Stomach smooth muscle (tissue), 2 donors: ENCODE measurements around the gene PDE6C.
"Not testable (repeated sequence)": the region's sequence is repeated elsewhere in the genome, so short reads cannot be mapped to it uniquely, and the experiment has no call there.

Source experiments
- H3K27ac ChIP-seq: one replicate; pipeline ENCODE4 v1.7.0; 2013; ENCODE audit warnings: mild to moderate bottlenecking, low read length, inconsistent platforms
- H3K27me3 ChIP-seq, 2 donors: one replicate each; pipeline ENCODE4 v1.7.0; 2013; ENCODE audit warnings: low read length in 2 of 2; ENCODE audit not compliant: insufficient read depth in 2 of 2, control insufficient read depth in 1 of 2
- H3K36me3 ChIP-seq, 2 donors: one replicate each; pipeline ENCODE4 v1.7.0; 2013; ENCODE audit warnings: low read length in 2 of 2; ENCODE audit not compliant: control insufficient read depth in 2 of 2, insufficient read depth in 2 of 2
- H3K4me1 ChIP-seq: one replicate; pipeline ENCODE4 v1.7.0; 2013; ENCODE audit warnings: low read length; ENCODE audit not compliant: control insufficient read depth, insufficient read depth
- H3K4me3 ChIP-seq, 2 donors: one replicate each; pipeline ENCODE4 v1.7.0; 2013; ENCODE audit warnings: low read length in 2 of 2
- H3K9ac ChIP-seq, 2 donors: one replicate each; pipeline ENCODE4 v1.7.0; 2013; ENCODE audit warnings: low read length in 2 of 2, mild to moderate bottlenecking in 1 of 2
- H3K9me3 ChIP-seq, 2 donors: one replicate each; pipeline ENCODE4 v1.7.0; 2013; ENCODE audit warnings: low read length in 2 of 2; ENCODE audit not compliant: control insufficient read depth in 2 of 2
- donor health status: healthy.
- donor health status: Pancreatic carcinoma.

The PDE6C gene

GRCh38 chr10:93672890-93673289 lies 60.6 kb downstream of the PDE6C start:
- H3K27me3 ChIP-seq = no peaks in the 10 kb centered on the region
- peaks cover 7 to 18% of the 10 kb centered on the region in 2 donors for H3K36me3 ChIP-seq
- H3K9me3 ChIP-seq = no peaks in the 10 kb centered on the region
- no peak overlapping the region for H3K9ac ChIP-seq
- no peak overlapping the region for H3K4me3 ChIP-seq
- no peak overlapping the region for H3K27ac ChIP-seq
- H3K4me1 ChIP-seq = no peaks in the 10 kb centered on the region

DNA sequence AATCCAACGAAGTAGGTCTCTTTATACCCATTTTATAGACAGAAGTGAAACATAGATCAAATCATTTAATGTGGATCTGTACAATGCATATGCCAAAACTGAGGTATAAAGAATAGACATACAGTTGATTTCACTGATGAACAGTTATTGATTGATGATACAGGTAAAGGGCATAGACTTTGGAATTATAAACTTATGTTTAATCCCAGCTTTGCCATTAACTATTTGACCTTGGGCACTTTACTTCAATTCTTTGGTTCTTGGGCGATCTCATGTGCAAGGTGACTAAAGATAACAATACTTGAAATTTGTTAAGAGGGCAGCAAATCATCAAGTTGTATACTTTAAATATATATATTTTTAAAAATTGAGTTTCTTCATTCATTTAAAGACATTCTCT lies 61.5 kb downstream of the PDE6C start:
- H3K4me3 ChIP-seq = no peak overlapping the region
- no peaks in the 10 kb centered on the region for H3K27me3 ChIP-seq
- no peak overlapping the region for H3K9ac ChIP-seq
- no peaks in the 10 kb centered on the region for H3K4me1 ChIP-seq
- H3K36me3 ChIP-seq = peaks cover 11 to 17% of the 10 kb centered on the region in 2 donors
- no peak overlapping the region for H3K27ac ChIP-seq
- no peaks in the 10 kb centered on the region for H3K9me3 ChIP-seq

- Histone ChIP-seq H3K36me3 (peaks cover 3 to 23% of the 10 kb centered on the region in 2 donors), H3K27me3 (no peaks in the 10 kb centered on the region), H3K9me3 (no peaks in the 10 kb centered on the region), H3K4me3 (no peak overlapping the region), H3K4me1 (no peaks in the 10 kb centered on the region), H3K27ac (no peak overlapping the region), H3K9ac (no peak overlapping the region)
These were observed 66.0 kb downstream of the PDE6C start for GRCh38 chr10:93678386-93678785.

DNA sequence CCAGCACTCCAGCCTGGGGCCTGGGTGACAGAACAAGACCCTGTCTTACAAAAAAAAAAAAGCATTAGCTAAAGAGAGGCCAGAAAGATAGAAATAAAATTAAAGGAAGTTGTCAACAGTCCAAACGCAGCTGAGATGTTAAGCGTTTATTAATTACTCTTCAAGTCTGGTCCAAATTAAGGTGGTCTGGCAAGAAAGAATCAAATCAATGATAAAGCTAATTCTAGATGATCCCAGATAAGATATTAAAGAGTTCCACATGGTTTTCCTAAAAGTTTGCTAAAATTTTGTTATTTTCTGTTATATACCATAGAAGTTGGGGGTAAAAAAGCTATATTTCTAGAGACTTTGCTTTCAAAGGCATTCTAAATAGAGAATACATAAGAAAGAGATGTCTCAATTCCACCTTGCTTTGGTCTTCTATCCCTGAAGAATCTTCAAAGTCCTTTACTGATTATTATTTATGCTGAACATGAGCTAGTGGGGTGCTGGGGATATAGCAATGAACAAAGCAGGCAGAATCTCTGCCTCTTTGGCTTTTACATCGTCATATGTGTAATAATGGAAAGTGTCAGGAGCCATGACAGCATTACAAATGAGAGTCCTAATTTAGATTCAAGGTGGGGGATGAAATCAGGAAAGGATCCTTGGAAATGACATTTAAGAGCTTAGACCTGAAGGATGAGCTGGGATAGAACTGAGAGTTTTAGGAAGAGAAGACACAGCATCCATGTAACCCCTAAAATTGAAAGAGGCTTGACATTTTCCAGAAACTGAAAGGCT lies 66.7 kb downstream of the PDE6C start:
- peaks cover 3 to 29% of the 10 kb centered on the region in 2 donors for H3K36me3 ChIP-seq
- no peak overlapping the region for H3K9ac ChIP-seq
- no peak overlapping the region for H3K27ac ChIP-seq
- no peak overlapping the region for H3K4me3 ChIP-seq
- no peaks in the 10 kb centered on the region for H3K4me1 ChIP-seq
- no peaks in the 10 kb centered on the region for H3K9me3 ChIP-seq
- H3K27me3 ChIP-seq = no peaks in the 10 kb centered on the region

DNA sequence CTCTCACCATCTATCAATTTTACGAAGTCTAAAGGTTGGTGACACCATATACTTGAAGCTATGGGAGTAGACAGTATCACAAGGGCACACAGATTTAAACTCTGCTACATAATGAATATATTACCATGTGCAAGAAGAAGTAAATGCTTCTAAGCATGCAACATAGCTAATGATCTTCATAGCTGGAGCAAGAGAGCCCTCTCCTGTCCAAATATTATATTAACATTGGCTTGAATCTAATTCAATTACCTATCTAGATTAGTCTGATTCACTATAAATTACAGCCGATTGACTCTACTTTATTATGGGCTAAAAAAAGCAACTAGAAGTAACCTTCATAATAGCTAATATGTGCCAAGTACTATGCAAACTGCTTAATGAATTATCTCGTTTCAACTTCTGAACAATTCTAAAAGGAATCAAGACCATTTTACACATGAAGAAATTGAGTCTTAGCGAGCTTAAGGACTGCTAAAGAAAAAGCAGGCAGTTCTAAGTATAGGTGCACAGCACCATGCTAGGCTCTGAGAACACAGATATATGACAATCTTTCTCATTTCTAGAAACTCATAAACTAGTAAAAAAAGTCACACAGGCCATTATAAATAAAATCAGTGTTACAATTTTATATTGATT lies 68.2 kb downstream of the PDE6C start:
- H3K9ac ChIP-seq = no peak overlapping the region
- no peaks in the 10 kb centered on the region for H3K4me1 ChIP-seq
- peaks cover 3 to 29% of the 10 kb centered on the region in 2 donors for H3K36me3 ChIP-seq
- H3K4me3 ChIP-seq = no peak overlapping the region
- no peaks in the 10 kb centered on the region for H3K9me3 ChIP-seq
- H3K27me3 ChIP-seq = no peaks in the 10 kb centered on the region
- no peak overlapping the region for H3K27ac ChIP-seq

DNA sequence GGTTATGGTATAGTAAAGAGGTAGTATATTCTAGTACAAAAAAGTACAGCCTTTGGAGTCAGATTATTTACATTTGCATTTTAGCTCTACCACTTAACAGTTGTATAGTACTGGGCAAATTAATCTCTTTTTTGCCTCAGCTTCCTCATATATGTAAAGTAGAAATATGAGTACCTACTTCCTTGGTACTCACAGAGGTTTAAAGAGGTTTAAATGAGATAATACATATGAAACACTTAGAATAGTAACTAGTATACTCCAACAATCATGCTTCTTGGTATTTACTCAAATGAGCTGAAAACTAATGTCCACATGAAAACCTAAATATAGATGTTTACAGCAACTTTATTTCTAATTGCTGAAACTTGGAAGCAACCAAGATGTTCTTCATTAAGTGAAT lies 75.4 kb downstream of the PDE6C start:
- Histone ChIP-seq H3K9me3 (no peaks in the 10 kb centered on the region), H3K36me3 (peaks cover 0 to 9% of the 10 kb centered on the region in 2 donors), H3K9ac (no peak overlapping the region), H3K27me3 (no peaks in the 10 kb centered on the region), H3K27ac (no peak overlapping the region), H3K4me1 (no peaks in the 10 kb centered on the region), H3K4me3 (no peak overlapping the region)

GRCh38 chr10:93695740-93696139 lies 83.4 kb downstream of the PDE6C start:
- Histone ChIP-seq H3K4me3 (no peak overlapping the region), H3K27ac (no peak overlapping the region), H3K36me3 (peaks cover 9 to 16% of the 10 kb centered on the region in 2 donors)

GRCh38 chr10:93696582-93696981 lies 84.2 kb downstream of the PDE6C start:
- H3K27ac ChIP-seq, H3K4me1 ChIP-seq, H3K9me3 ChIP-seq, H3K4me3 ChIP-seq, H3K27me3 ChIP-seq, H3K9ac ChIP-seq: not testable (repeated sequence)
- peaks cover 9 to 16% of the 10 kb centered on the region in 2 donors for H3K36me3 ChIP-seq

More at GRCh38 chr10:93695740-93696139, 83.4 kb downstream of the PDE6C start:
- no peaks in the 10 kb centered on the region for H3K4me1 ChIP-seq
- H3K9me3 ChIP-seq = no peaks in the 10 kb centered on the region
- H3K27me3 ChIP-seq = no peaks in the 10 kb centered on the region
- no peak overlapping the region for H3K9ac ChIP-seq

GRCh38 chr10:93697207-93697606 lies 84.9 kb downstream of the PDE6C start:
- Histone ChIP-seq H3K36me3 (peaks cover 9 to 16% of the 10 kb centered on the region in 2 donors), H3K9me3 (no peaks in the 10 kb centered on the region), H3K27me3 (no peaks in the 10 kb centered on the region), H3K27ac (no peak overlapping the region), H3K4me1 (no peaks in the 10 kb centered on the region), H3K4me3 (no peak overlapping the region), H3K9ac (no peak overlapping the region)

GRCh38 chr10:93701866-93702209 lies 89.5 kb downstream of the PDE6C start:
- peak overlapping the region; percentile 65 to 88 for H3K4me3 ChIP-seq
- peak overlapping the region; percentile 83 for H3K27ac ChIP-seq
- no peaks in the 10 kb centered on the region for H3K4me1 ChIP-seq
- peaks cover 6 to 8% of the 10 kb centered on the region in 2 donors for H3K36me3 ChIP-seq
- H3K9me3 ChIP-seq = no peaks in the 10 kb centered on the region
- peak overlapping the region; percentile 77 to 91 for H3K9ac ChIP-seq
- no peaks in the 10 kb centered on the region for H3K27me3 ChIP-seq
